H1 (cell line): Measurements from ENCODE around the gene SLC25A3. TPM values are rescaled to one million over a fixed set of nuclear protein-coding genes. Genes with fewer than 3 reads are reported as not detected.
"Not testable (repeated sequence)": the region's sequence is repeated elsewhere in the genome, so short reads cannot be mapped to it uniquely, and the experiment has no call there.

ENCODE experiments used
- CTCF ChIA-PET: fragments of 300-600 bp; sonication (Branson Sonifier 250); formaldehyde crosslinking; loops from one replicate; lab custom pipeline; 2021; ENCODE audit not compliant: partially characterized antibody; lab: Charles Lee
- POLR2A ChIA-PET: fragments of 300-600 bp; sonication (Branson Sonifier 250); formaldehyde crosslinking; loops from one replicate; lab custom pipeline; 2021; ENCODE audit warnings: inconsistent platforms; ENCODE audit not compliant: partially characterized antibody; lab: Charles Lee
- DNase-seq, 2 experiments: peaks; one replicate each; pipeline versions ENCODE4 v3.0.0 to v3.0.0-alpha.2; 2010 to 2022; ENCODE audit warnings: low spot score in 2 of 2, low read depth in 1 of 2, mixed read lengths in 1 of 2
- FAIRE-seq: peaks from 2 replicates; lab custom pipeline; 2011; peaks lifted over from hg19 to GRCh38; lab: Jason Lieb, UNC
- H2AFZ ChIP-seq: 2 replicates; pipeline ENCODE4 v1.8.1; 2012; ENCODE audit warnings: low read length, inconsistent platforms
- H2AK5ac ChIP-seq: 2 replicates; pipeline ENCODE4 v1.6.1; 2013; ENCODE audit warnings: low read depth, low read length
- H2BK120ac ChIP-seq: replicated peaks from 2 replicates; pipeline ENCODE3; 2013; ENCODE audit warnings: low read depth, low read length, inconsistent platforms
- H2BK12ac ChIP-seq: 2 replicates; pipeline ENCODE4 v1.6.1; 2013; ENCODE audit warnings: low read depth, low read length
- H2BK15ac ChIP-seq: 2 replicates; pipeline ENCODE4 v1.6.1; 2013; ENCODE audit warnings: low read length
- H2BK20ac ChIP-seq: 2 replicates; pipeline ENCODE4 v1.6.1; 2013; ENCODE audit warnings: low read length
- H2BK5ac ChIP-seq: 2 replicates; pipeline ENCODE4 v1.6.1; 2013; ENCODE audit warnings: low read depth, low read length
- H3K14ac ChIP-seq: 2 replicates; pipeline ENCODE4 v1.6.1; 2013; ENCODE audit warnings: inconsistent platforms; ENCODE audit not compliant: insufficient read length
- H3K18ac ChIP-seq: 2 replicates; pipeline ENCODE4 v1.6.1; 2013; ENCODE audit warnings: low read length; ENCODE audit errors: extremely low read depth
- H3K23ac ChIP-seq: 2 replicates; pipeline ENCODE4 v1.6.1; 2013; ENCODE audit warnings: inconsistent platforms; ENCODE audit not compliant: insufficient read length
- H3K23me2 ChIP-seq: 2 replicates; pipeline ENCODE4 v1.6.1; 2013; ENCODE audit warnings: low read depth, low read length
- H3K27ac ChIP-seq: 2 replicates; pipeline ENCODE4 v1.6.1; 2011; ENCODE audit warnings: low read depth, low read length, inconsistent platforms
- H3K27me3 ChIP-seq, 4 experiments: replicated peaks in 1 of 4; 1 replicate in 1 of 4; 2 replicates in 3 of 4; pipeline versions ENCODE4 v1.6.1 to v1.8.1; 2011 to 2013; ENCODE audit warnings: low read length in 3 of 4, mild to moderate bottlenecking in 3 of 4, inconsistent platforms in 2 of 4, mixed read lengths in 2 of 4, moderate library complexity in 1 of 4; ENCODE audit not compliant: control insufficient read depth in 3 of 4, insufficient read depth in 3 of 4; ENCODE audit errors: extremely low read depth in 1 of 4
- H3K36me3 ChIP-seq, 4 experiments: 2 replicates each; pipeline versions ENCODE4 v1.6.1 to v1.8.1; 2011 to 2013; ENCODE audit warnings: mild to moderate bottlenecking in 4 of 4, low read length in 3 of 4, moderate library complexity in 2 of 4, control low read depth in 1 of 4, inconsistent platforms in 1 of 4; ENCODE audit not compliant: insufficient read depth in 4 of 4, control insufficient read depth in 2 of 4
- H3K4ac ChIP-seq: replicated peaks from 2 replicates; pipeline ENCODE3; 2013; ENCODE audit warnings: low read length, low read depth, mixed read lengths, inconsistent platforms; ENCODE audit not compliant: insufficient read length
- H3K4me1 ChIP-seq, 4 experiments: replicated peaks in 1 of 4; 1 replicate in 1 of 4; 2 replicates in 3 of 4; pipeline versions ENCODE4 v1.6.1 to v1.8.1; 2011 to 2013; ENCODE audit warnings: low read length in 3 of 4, inconsistent platforms in 2 of 4, mixed read lengths in 1 of 4; ENCODE audit not compliant: insufficient read depth in 4 of 4, control insufficient read depth in 3 of 4
- H3K4me2 ChIP-seq, 2 experiments: 2 replicates each; pipeline versions ENCODE4 v1.6.1 to v1.8.1; 2011 to 2013; ENCODE audit warnings: low read depth in 2 of 2, low read length in 2 of 2, control low read depth in 1 of 2, inconsistent platforms in 1 of 2, mild to moderate bottlenecking in 1 of 2; ENCODE audit not compliant: insufficient read depth in 1 of 2
- H3K4me3 ChIP-seq, 4 experiments: fragments of 200-600, 300-600 bp in 1 of 4; sonication (generic), shearing (Covaris generic), sonication (Bioruptor Twin) in 1 of 4; 2 replicates each; pipeline versions ENCODE4 v1.5.1 to v1.8.1; 2011 to 2016; ENCODE audit warnings: low read length in 4 of 4, low read depth in 3 of 4, control low read depth in 2 of 4, inconsistent platforms in 2 of 4, mild to moderate bottlenecking in 2 of 4, mixed read lengths in 1 of 4, moderate library complexity in 1 of 4; ENCODE audit not compliant: insufficient read depth in 2 of 4; ENCODE audit errors: extremely low read depth in 1 of 4
- H3K56ac ChIP-seq: replicated peaks from 2 replicates; pipeline ENCODE3; 2013; ENCODE audit warnings: low read depth, mild to moderate bottlenecking, mixed read lengths, low read length, inconsistent platforms; ENCODE audit not compliant: insufficient read length
- H3K79me1 ChIP-seq: 2 replicates; pipeline ENCODE4 v1.6.1; 2013; ENCODE audit warnings: low read depth, low read length, control low read depth
- H3K79me2 ChIP-seq, 2 experiments: 2 replicates each; pipeline versions ENCODE4 v1.6.1 to v1.8.1; 2012 to 2013; ENCODE audit warnings: low read length in 2 of 2, mild to moderate bottlenecking in 2 of 2, inconsistent platforms in 1 of 2; ENCODE audit not compliant: insufficient read depth in 2 of 2, control insufficient read depth in 1 of 2
- H3K9ac ChIP-seq, 4 experiments: replicated peaks in 1 of 4; 1 replicate in 1 of 4; 2 replicates in 3 of 4; pipeline versions ENCODE4 v1.6.1 to v1.8.1; 2011 to 2013; ENCODE audit warnings: low read depth in 3 of 4, low read length in 3 of 4, control low read depth in 2 of 4, mild to moderate bottlenecking in 2 of 4, moderate library complexity in 2 of 4, inconsistent platforms in 1 of 4; ENCODE audit errors: extremely low read depth in 1 of 4
- H3K9me3 ChIP-seq, 2 experiments: 2 replicates each; pipeline versions ENCODE4 v1.6.1 to v1.8.1; 2012 to 2013; ENCODE audit warnings: mild to moderate bottlenecking in 2 of 2, moderate library complexity in 2 of 2, control low read depth in 1 of 2, inconsistent platforms in 1 of 2, low read depth in 1 of 2, low read length in 1 of 2, mixed read lengths in 1 of 2; ENCODE audit not compliant: insufficient read depth in 2 of 2
- H4K20me1 ChIP-seq, 2 experiments: replicated peaks in 1 of 2; 2 replicates each; pipeline versions ENCODE3 to v1.8.1; 2011 to 2013; ENCODE audit warnings: inconsistent platforms in 2 of 2, low read length in 2 of 2, mild to moderate bottlenecking in 1 of 2; ENCODE audit not compliant: insufficient read depth in 2 of 2, control insufficient read depth in 1 of 2
- H4K5ac ChIP-seq: 2 replicates; pipeline ENCODE4 v1.6.1; 2013; ENCODE audit warnings: low read length, low read depth, mixed read lengths, inconsistent platforms; ENCODE audit not compliant: insufficient read length
- H4K8ac ChIP-seq: 2 replicates; pipeline ENCODE4 v1.8.0; 2013; ENCODE audit warnings: mild to moderate bottlenecking, moderate library complexity, low read length, inconsistent platforms; ENCODE audit not compliant: insufficient read depth; ENCODE audit errors: extremely low read depth
- H4K91ac ChIP-seq: replicated peaks from 2 replicates; pipeline ENCODE3; 2013; ENCODE audit warnings: low read length, mixed read lengths, inconsistent platforms; ENCODE audit not compliant: insufficient read length
- CEBPB ChIP-seq: IDR thresholded peaks from 2 replicates; pipeline ENCODE4 v1.6.1; 2012; ENCODE audit warnings: low read depth, low read length
- EGR1 ChIP-seq: IDR thresholded peaks from 2 replicates; pipeline ENCODE4 v1.6.1; 2011; ENCODE audit warnings: low read depth, low read length, borderline replicate concordance
- WGBS, 2 experiments: shearing (Covaris generic) in 1 of 2; methylation state at CpG; one replicate each; pipeline versions ENCODE4 v1.1.6 to v1.1.7; 2013 to 2015; ENCODE audit warnings: low lambda C conversion rate in 2 of 2, mixed read lengths in 2 of 2, inconsistent platforms in 1 of 2, low coverage in 1 of 2, missing lambda C conversion rate in 1 of 2; ENCODE audit not compliant: insufficient replicate concordance in 2 of 2, insufficient coverage in 1 of 2, insufficient read length in 1 of 2; ENCODE audit errors: extremely low coverage in 1 of 2, missing lambda C conversion rate in 1 of 2; 5-methylcytosine and 5-hydroxymethylcytosine counted together
- polyA plus RNA-seq, 7 experiments: library from polyadenylated mRNA; depleted of rRNA in 3 of 7; stranded (reverse) in 5 of 7; unstranded in 2 of 7; fragments of >200 nt in 5 of 7; fragments of 200-250 nt in 2 of 7; gene quantifications; 1 replicate in 5 of 7; 2 replicates in 1 of 7; 4 replicates in 1 of 7; pipeline versions ENCODE4 v1.2.1 to v1.2.3, GENCODE V29; 2011 to 2013; ENCODE audit warnings: missing spikeins in 2 of 7, mixed read lengths in 2 of 7
- total RNA-seq: library from RNA; stranded (reverse); fragmentation: NEBNext Ultra II Directional; extraction: Animal tissue kit (Norgen Biotek cat#: 25700); gene quantifications from 2 replicates; pipeline ENCODE4 v1.2.1, GENCODE V29; 2021

Gene SLC25A3
- total and polyA plus RNA-seq, 2 of the 8 experiments (the other 6 are each of a cell fraction or from before 2014, with no cell fraction given), result 702 to 709 TPM

DNA sequence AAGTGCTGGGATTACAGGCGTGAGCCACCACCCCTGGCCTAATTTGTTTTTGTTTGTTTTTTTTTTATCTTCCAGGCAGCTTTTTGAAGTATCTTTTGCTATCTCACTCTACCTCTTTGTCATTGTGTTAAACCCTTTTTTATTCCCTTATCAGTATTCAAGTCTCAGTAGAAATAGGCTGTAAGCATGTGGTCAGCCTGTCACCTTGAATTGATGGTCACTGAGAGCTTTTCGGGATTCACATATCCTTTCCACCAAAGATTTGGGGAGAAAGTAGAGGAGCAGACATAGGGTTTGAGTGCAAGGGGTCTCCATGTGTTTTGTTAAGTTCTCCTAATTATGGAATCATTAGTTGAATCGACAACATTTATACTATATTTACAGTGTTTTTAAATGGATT is 41.7 kb upstream of the SLC25A3 start (continued):
- no peak for TF ChIP-seq EGR1
- TF ChIP-seq CEBPB, result no peak

- H3K4ac ChIP-seq, H4K91ac ChIP-seq, FAIRE-seq, H3K14ac ChIP-seq, H3K79me2 ChIP-seq, H3K23me2 ChIP-seq, H4K8ac ChIP-seq, H3K27ac ChIP-seq, H2BK12ac ChIP-seq, H2BK15ac ChIP-seq, H3K9me3 ChIP-seq, H3K79me1 ChIP-seq, H2AFZ ChIP-seq, H2BK120ac ChIP-seq, H4K20me1 ChIP-seq, H3K27me3 ChIP-seq, H2BK20ac ChIP-seq, H3K4me2 ChIP-seq, H3K36me3 ChIP-seq, H3K9ac ChIP-seq, H3K4me1 ChIP-seq, H3K56ac ChIP-seq, H3K23ac ChIP-seq, H2BK5ac ChIP-seq, H4K5ac ChIP-seq, H3K4me3 ChIP-seq, POLR2A ChIA-PET, H3K18ac ChIP-seq, H2AK5ac ChIP-seq, DNase-seq: not testable (repeated sequence)
- CTCF ChIA-PET, result interaction anchor here (1.5 to 3.9 kb wide), 2 partner anchors 8 to 11 kb away, joined by 5 to 15 read pairs; no protein-coding TSS in a partner anchor
- 88% methylated on average over 4 of the region's 4 CpGs; no CpG with 5 or more reads in 1 of the 2 experiments for WGBS, 2 experiments
Measured at GRCh38 chr12:98558097-98558496, 35.4 kb upstream of the SLC25A3 start.
